ENCODE results near the gene IGSF22. TPM values are rescaled to one million over a fixed set of nuclear protein-coding genes. Genes with fewer than 3 reads are reported as not detected.

The IGSF22 gene
- total RNA-seq (4.2 TPM), polyA plus RNA-seq (ENCODE audit: insufficient read depth in 1 of 8, insufficient read length in 8 of 8, low replicate concordance in 1 of 8) (1 to 10 TPM; 2.2 to 8.9 (median 3.5) TPM)
- long read RNA-seq, donor 1, result 0 reads
- long read RNA-seq, donor 2, result 0 reads
- long read RNA-seq, donor 3, result 0 reads
- long read RNA-seq, donor 4, result 0 reads
- long read RNA-seq, donor 5, result 0 reads
- long read RNA-seq, donor 6, result 0 reads
- long read RNA-seq, donor 7, result 0 reads
- long read RNA-seq, donor 8, result 0 reads
- long read RNA-seq, donor 9, result 0 reads
- long read RNA-seq, donor 10, result 0 reads
- long read RNA-seq, donor 11, result 0 reads

- H3K9me3 ChIP-seq (replicated peaks; ENCODE audit: control insufficient read depth, low read depth, low read length), result no peaks in the 10 kb centered on the region
- no peaks in the 10 kb centered on the region for H3K36me3 ChIP-seq (ENCODE audit: control insufficient read depth, insufficient read depth, low read length)
- peaks cover 43% of the 10 kb centered on the region for H3K4me1 ChIP-seq (ENCODE audit: control insufficient read depth, insufficient read depth, low read length)
- H3K4me3 ChIP-seq (ENCODE audit: low read length), result no peak within 1 kb of the TSS
- 20% methylated on average over 1 of the region's 7 CpGs for WGBS (ENCODE audit: insufficient coverage)
- no peaks in the 10 kb centered on the region for H3K27me3 ChIP-seq (ENCODE audit: control insufficient read depth, insufficient read depth, low read length)
- peak within 1 kb of the TSS; percentile 1 for H3K27ac ChIP-seq (ENCODE audit: low read length)
- DNase-seq, result peak; percentile 44
These were observed at the start of gene IGSF22 for GRCh38 chr11:18726040-18726439. Gene IGSF22 (minus strand): TSS chr11:18726188. CDS start chr11:18724236, 1,952 bp downstream.

- H3K4me1 ChIP-seq (ENCODE audit: control insufficient read depth, insufficient read depth, low read length), result no peaks in the 10 kb centered on the region
- no peak for DNase-seq
- no peaks in the 10 kb centered on the region for H3K36me3 ChIP-seq (ENCODE audit: control insufficient read depth, insufficient read depth, low read length)
- 58% methylated on average over 3 of the region's 7 CpGs for WGBS (ENCODE audit: insufficient coverage)
- no peak overlapping the region for H3K27ac ChIP-seq (ENCODE audit: low read length)
- H3K27me3 ChIP-seq (ENCODE audit: control insufficient read depth, insufficient read depth, low read length), result no peaks in the 10 kb centered on the region
- H3K9me3 ChIP-seq (replicated peaks; ENCODE audit: control insufficient read depth, low read depth, low read length), result no peaks in the 10 kb centered on the region
- no peak overlapping the region for H3K4me3 ChIP-seq (ENCODE audit: low read length)
These were observed 48.8 kb upstream of the IGSF22 start for GRCh38 chr11:18774801-18775200.

DNA sequence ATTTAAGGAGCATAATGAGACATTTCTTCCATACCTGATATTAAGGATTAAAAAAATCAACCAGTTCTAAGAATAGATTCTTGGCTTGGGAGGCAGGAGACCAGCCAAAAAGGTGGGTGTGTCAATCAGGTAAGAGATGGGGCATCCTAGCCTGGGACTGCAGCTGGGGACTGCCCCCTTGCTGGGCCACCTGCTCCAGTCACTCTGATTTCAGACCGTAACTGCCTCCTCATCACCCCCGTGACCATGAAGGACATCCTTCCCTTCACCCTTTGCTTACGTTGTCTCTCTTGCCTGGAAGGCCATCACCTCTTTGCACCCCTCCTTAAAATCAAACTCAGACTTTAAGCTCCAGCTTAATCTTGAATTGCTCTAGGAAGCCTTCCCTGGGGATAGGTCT is 47.7 kb upstream of the IGSF22 start:
- DNase-seq, result no peak
- H3K4me3 ChIP-seq (ENCODE audit: low read length), result no peak overlapping the region
- H3K9me3 ChIP-seq (replicated peaks; ENCODE audit: control insufficient read depth, low read depth, low read length), result no peaks in the 10 kb centered on the region
- WGBS (ENCODE audit: insufficient coverage), result 88% methylated on average over 3 of the region's 3 CpGs
- no peaks in the 10 kb centered on the region for H3K4me1 ChIP-seq (ENCODE audit: control insufficient read depth, insufficient read depth, low read length)
- no peak overlapping the region for H3K27ac ChIP-seq (ENCODE audit: low read length)
- peaks cover 2% of the 10 kb centered on the region for H3K27me3 ChIP-seq (ENCODE audit: control insufficient read depth, insufficient read depth, low read length)
- no peaks in the 10 kb centered on the region for H3K36me3 ChIP-seq (ENCODE audit: control insufficient read depth, insufficient read depth, low read length)

DNA sequence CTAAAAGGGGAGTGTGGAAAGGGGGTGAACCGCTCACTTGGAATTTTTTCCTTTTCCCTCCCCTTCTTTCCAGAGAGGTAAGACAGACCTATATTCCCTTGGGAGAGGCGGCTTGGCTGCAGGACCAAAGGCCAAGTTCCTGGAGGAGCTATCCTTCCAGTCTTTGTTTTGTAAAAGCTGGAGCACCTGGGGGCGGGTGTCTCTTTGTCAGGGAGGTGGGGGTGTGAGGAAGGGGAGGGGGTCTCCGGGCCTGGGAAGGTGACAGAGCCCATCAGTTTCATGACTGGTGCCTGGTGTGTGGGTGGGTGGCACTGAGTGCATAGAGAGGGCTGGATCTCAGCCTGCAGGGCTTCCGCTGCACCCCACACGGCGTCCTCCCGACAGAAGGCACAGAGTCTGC is 47.1 kb upstream of the IGSF22 start:
- WGBS (ENCODE audit: insufficient coverage), result 68% methylated on average over 7 of the region's 8 CpGs
- Histone ChIP-seq H3K27me3 (ENCODE audit: control insufficient read depth, insufficient read depth, low read length) (peaks cover 4% of the 10 kb centered on the region), H3K27ac (ENCODE audit: low read length) (no peak overlapping the region), H3K9me3 (replicated peaks; ENCODE audit: control insufficient read depth, low read depth, low read length) (no peaks in the 10 kb centered on the region), H3K36me3 (ENCODE audit: control insufficient read depth, insufficient read depth, low read length) (no peaks in the 10 kb centered on the region), H3K4me1 (ENCODE audit: control insufficient read depth, insufficient read depth, low read length) (no peaks in the 10 kb centered on the region), H3K4me3 (ENCODE audit: low read length) (no peak overlapping the region)
- no peak for DNase-seq

DNA sequence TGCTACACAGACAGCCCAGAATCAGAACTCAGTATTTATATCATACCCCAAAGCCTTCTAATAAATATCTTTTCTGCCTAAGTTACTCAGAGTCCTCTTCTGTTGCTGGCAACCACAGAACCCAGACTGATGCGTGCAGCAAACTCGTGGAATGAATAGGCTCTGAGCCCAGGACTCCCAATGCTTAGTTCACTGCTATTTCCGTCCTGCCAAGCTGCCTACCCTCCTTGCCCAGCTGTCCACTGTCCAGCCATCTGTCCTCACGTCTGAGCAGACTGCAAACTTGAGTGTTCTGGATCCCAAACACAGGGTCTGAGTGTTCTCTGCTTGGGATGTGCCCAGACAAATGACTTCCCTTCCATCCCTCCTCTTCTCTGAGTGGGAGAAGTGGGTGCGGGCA is 46.2 kb upstream of the IGSF22 start:
- H3K36me3 ChIP-seq (ENCODE audit: control insufficient read depth, insufficient read depth, low read length), result no peaks in the 10 kb centered on the region
- no peaks in the 10 kb centered on the region for H3K4me1 ChIP-seq (ENCODE audit: control insufficient read depth, insufficient read depth, low read length)
- DNase-seq, result peak; percentile 33
- WGBS (ENCODE audit: insufficient coverage), result 56% methylated on average over 4 of the region's 5 CpGs
- H3K9me3 ChIP-seq (replicated peaks; ENCODE audit: control insufficient read depth, low read depth, low read length), result no peaks in the 10 kb centered on the region
- H3K27me3 ChIP-seq (ENCODE audit: control insufficient read depth, insufficient read depth, low read length), result peaks cover 4% of the 10 kb centered on the region
- no peak overlapping the region for H3K27ac ChIP-seq (ENCODE audit: low read length)
- H3K4me3 ChIP-seq (ENCODE audit: low read length), result no peak overlapping the region

- Histone ChIP-seq H3K4me3 (ENCODE audit: low read length) (no peak overlapping the region), H3K27me3 (ENCODE audit: control insufficient read depth, insufficient read depth, low read length) (peaks cover 4% of the 10 kb centered on the region), H3K9me3 (replicated peaks; ENCODE audit: control insufficient read depth, low read depth, low read length) (no peaks in the 10 kb centered on the region), H3K36me3 (ENCODE audit: control insufficient read depth, insufficient read depth, low read length) (no peaks in the 10 kb centered on the region), H3K27ac (ENCODE audit: low read length) (no peak overlapping the region), H3K4me1 (ENCODE audit: control insufficient read depth, insufficient read depth, low read length) (no peaks in the 10 kb centered on the region)
- DNase-seq, result no peak
- 73% methylated on average over 7 of the region's 13 CpGs for WGBS (ENCODE audit: insufficient coverage)
These were observed 45.5 kb upstream of the IGSF22 start for GRCh38 chr11:18771266-18772035.

DNA sequence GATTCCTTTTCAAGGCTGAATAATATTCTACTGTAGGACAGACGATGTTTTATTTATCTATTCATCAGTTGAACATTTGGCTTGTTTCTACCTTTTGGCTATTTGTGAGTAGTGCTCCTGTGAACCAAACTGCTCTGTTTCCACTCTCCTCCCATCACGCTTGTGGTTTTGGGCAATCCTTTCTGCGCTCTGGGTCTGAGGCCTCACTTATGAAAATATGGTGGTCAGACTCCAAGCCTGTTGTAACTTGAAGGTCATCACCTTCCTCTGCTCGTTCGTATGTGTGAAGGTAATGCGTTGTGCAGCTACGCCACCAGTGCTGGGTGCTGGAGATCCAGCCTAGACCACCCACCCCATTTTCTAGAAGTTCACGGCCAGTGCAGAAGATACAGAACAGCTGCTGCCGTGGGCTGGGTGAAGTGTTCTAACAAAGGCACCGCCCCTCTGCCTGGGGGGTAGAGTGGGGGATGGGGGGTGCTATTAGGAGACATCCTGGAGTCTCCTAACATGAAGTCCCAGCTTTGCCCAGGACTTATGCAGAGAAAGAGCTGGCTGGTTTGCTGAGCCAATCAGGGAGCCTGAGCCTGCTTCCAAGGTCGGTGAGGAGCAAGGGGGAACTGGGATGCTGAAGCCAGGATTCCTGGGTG is 44.6 kb upstream of the IGSF22 start:
- peaks cover 4% of the 10 kb centered on the region for H3K27me3 ChIP-seq (ENCODE audit: control insufficient read depth, insufficient read depth, low read length)
- no peaks in the 10 kb centered on the region for H3K36me3 ChIP-seq (ENCODE audit: control insufficient read depth, insufficient read depth, low read length)
- H3K9me3 ChIP-seq (replicated peaks; ENCODE audit: control insufficient read depth, low read depth, low read length), result no peaks in the 10 kb centered on the region
- H3K4me3 ChIP-seq (ENCODE audit: low read length), result no peak overlapping the region
- no peak overlapping the region for H3K27ac ChIP-seq (ENCODE audit: low read length)
- 46% methylated on average over 5 of the region's 11 CpGs for WGBS (ENCODE audit: insufficient coverage)
- H3K4me1 ChIP-seq (ENCODE audit: control insufficient read depth, insufficient read depth, low read length), result no peaks in the 10 kb centered on the region
- no peak for DNase-seq

- no peak for DNase-seq
- Histone ChIP-seq H3K9me3 (replicated peaks; ENCODE audit: control insufficient read depth, low read depth, low read length) (no peaks in the 10 kb centered on the region), H3K36me3 (ENCODE audit: control insufficient read depth, insufficient read depth, low read length) (no peaks in the 10 kb centered on the region), H3K27ac (ENCODE audit: low read length) (no peak overlapping the region), H3K4me1 (ENCODE audit: control insufficient read depth, insufficient read depth, low read length) (no peaks in the 10 kb centered on the region), H3K4me3 (ENCODE audit: low read length) (no peak overlapping the region), H3K27me3 (ENCODE audit: control insufficient read depth, insufficient read depth, low read length) (peaks cover 4% of the 10 kb centered on the region)
- 36% methylated on average over 4 of the region's 8 CpGs for WGBS (ENCODE audit: insufficient coverage)
These were observed 43.9 kb upstream of the IGSF22 start for GRCh38 chr11:18769802-18770456.

DNA sequence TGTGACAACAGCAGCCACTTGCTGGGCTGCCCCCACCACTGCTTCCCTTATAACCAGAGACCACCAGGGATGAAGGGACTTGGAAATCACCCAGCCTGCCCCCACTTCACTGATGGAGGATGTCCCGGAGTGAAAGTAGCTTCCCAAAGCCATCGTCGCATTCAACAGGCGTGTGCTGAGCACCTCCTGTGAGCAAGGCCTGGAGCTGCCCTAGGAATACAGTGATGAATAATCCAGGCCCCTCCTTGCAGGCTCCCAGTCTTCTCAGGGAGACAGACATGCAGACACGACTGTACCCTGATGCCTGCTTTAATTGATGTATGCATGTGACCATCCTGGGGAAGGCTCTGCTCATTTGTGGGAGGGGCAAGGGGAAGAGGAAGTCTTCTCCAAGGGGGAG is 43.0 kb upstream of the IGSF22 start:
- no peak overlapping the region for H3K27ac ChIP-seq (ENCODE audit: low read length)
- 58% methylated on average over 4 of the region's 5 CpGs for WGBS (ENCODE audit: insufficient coverage)
- no peaks in the 10 kb centered on the region for H3K9me3 ChIP-seq (replicated peaks; ENCODE audit: control insufficient read depth, low read depth, low read length)

GRCh38 chr11:18768472-18768901 is 42.5 kb upstream of the IGSF22 start:
- WGBS (ENCODE audit: insufficient coverage), result 88% methylated on average over 1 of the region's 4 CpGs
- Histone ChIP-seq H3K27me3 (ENCODE audit: control insufficient read depth, insufficient read depth, low read length) (peaks cover 4% of the 10 kb centered on the region), H3K4me1 (ENCODE audit: control insufficient read depth, insufficient read depth, low read length) (no peaks in the 10 kb centered on the region), H3K27ac (ENCODE audit: low read length) (no peak overlapping the region), H3K36me3 (ENCODE audit: control insufficient read depth, insufficient read depth, low read length) (no peaks in the 10 kb centered on the region), H3K9me3 (replicated peaks; ENCODE audit: control insufficient read depth, low read depth, low read length) (no peaks in the 10 kb centered on the region), H3K4me3 (ENCODE audit: low read length) (no peak overlapping the region)
- DNase-seq, result no peak

More for the DNA sequence above, 43.0 kb upstream of the IGSF22 start:
- H3K36me3 ChIP-seq (ENCODE audit: control insufficient read depth, insufficient read depth, low read length), result no peaks in the 10 kb centered on the region
- no peak overlapping the region for H3K4me3 ChIP-seq (ENCODE audit: low read length)
- no peaks in the 10 kb centered on the region for H3K4me1 ChIP-seq (ENCODE audit: control insufficient read depth, insufficient read depth, low read length)
- peaks cover 4% of the 10 kb centered on the region for H3K27me3 ChIP-seq (ENCODE audit: control insufficient read depth, insufficient read depth, low read length)
- DNase-seq, result no peak
